ENCODE measurements around the gene CCND1. TPM values are rescaled to one million over a fixed set of nuclear protein-coding genes. Genes with fewer than 3 reads are reported as not detected.

CCND1 gene
- total and polyA plus RNA-seq, 9 of the 15 experiments (the other 6 are each of a cell fraction or from before 2014, with no cell fraction given) = 0.04 to 23.3 (median 3.8) TPM

- no peak for TF ChIP-seq ZFX (CRISPR knock-in tag; IDR thresholded peaks at IDR 0.05)
- TF ChIP-seq, protein P1, sequence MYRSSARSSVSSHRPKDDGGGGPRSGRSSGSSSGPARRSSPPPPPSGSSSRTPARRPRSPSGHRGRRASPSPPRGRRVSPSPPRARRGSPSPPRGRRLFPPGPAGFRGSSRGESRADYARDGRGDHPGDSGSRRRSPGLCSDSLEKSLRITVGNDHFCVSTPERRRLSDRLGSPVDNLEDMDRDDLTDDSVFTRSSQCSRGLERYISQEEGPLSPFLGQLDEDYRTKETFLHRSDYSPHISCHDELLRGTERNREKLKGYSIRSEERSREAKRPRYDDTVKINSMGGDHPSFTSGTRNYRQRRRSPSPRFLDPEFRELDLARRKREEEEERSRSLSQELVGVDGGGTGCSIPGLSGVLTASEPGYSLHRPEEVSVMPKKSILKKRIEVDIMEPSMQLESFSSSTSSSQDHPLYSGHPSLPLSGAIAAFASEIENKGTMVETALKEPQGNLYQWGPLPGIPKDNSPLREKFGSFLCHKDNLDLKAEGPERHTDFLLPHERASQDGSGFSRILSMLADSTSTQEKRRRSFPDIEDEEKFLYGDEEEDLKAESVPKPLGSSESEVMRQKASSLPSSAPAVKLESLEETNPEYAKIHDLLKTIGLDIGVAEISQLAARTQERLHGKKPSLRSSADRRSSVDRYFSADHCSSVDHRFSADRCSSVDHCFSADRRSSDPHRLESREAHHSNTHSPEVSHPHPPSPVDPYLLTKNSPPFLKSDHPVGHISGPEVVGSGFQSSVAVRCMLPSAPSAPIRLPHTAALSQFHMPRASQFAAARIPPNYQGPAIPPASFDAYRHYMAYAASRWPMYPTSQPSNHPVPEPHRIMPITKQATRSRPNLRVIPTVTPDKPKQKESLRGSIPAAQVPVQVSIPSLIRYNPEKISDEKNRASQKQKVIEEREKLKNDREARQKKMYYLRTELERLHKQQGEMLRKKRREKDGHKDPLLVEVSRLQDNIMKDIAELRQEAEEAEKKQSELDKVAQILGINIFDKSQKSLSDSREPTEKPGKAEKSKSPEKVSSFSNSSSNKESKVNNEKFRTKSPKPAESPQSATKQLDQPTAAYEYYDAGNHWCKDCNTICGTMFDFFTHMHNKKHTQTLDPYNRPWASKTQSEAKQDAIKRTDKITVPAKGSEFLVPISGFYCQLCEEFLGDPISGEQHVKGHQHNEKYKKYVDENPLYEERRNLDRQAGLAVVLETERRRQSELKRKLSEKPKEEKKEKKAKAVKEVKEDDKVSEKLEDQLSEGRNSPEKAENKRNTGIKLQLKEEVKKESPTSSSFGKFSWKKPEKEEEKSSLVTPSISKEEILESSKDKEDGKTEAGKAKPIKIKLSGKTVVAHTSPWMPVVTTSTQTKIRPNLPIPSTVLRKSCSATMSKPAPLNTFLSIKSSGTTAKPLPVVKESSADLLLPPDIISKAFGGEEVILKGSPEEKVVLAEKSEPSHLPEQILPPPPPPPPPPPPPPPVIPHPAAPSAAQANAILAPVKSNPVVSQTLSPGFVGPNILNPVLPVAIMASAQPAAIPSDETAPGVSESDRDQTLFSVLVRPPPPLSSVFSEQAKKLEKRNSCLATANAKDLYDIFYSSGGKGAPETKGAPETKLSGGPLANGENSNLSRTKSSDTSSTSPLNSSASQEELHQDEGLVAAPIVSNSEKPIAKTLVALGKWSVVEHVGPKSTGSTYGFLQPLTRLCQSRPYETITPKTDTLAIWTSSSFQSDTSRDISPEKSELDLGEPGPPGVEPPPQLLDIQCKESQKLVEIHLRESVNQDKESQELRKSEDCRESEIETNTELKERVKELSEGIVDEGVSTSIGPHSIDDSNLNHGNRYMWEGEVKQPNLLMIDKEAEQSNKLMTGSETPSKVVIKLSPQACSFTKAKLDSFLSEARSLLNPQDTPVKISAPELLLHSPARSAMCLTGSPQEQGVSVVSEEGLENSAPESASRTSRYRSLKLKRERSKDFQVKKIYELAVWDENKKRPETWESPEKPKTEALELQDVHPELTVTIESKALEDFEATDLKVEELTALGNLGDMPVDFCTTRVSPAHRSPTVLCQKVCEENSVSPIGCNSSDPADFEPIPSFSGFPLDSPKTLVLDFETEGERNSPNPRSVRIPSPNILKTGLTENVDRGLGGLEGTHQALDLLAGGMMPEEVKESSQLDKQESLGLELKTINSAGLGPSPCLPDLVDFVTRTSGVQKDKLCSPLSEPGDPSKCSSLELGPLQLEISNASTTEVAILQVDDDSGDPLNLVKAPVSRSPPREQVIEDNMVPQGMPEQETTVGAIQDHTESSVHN (IDR thresholded peaks at IDR 0.05; ENCODE audit: borderline replicate concordance in 1 of 2, low read depth in 1 of 2) = no peak
Observed at GRCh38 chr11:69697861-69698260, 56.9 kb downstream of the CCND1 start (continued).
